GM12878 (cell line): ENCODE results near the gene CNNM2. TPM values are rescaled to one million over a fixed set of nuclear protein-coding genes. Genes with fewer than 3 reads are reported as not detected.

ENCODE experiments used
- ATAC-seq: fragments of 200-7000 bp; cut with Tn5 transposase; 3 replicates; pipeline ENCODE4 v1.9.1; 2020; ENCODE audit warnings: mild to moderate bottlenecking, moderate library complexity
- BruUV-seq: library from RNA; stranded (reverse); fragments of 400-500 nt; replicated peaks from 2 replicates; lab custom pipeline; 2021; lab: Mats Ljungman, UMichigan
- CTCF ChIA-PET: fragments of 300-600 bp; sonication (Branson Sonifier 250); formaldehyde crosslinking; extraction: SDS; loops from one replicate; lab custom pipeline; 2021; ENCODE audit warnings: inconsistent platforms; lab: Yijun Ruan, JAX
- POLR2A ChIA-PET: fragments of 350-600 bp; formaldehyde crosslinking; extraction: SDS; loops from one replicate; lab custom pipeline; 2021; ENCODE audit warnings: inconsistent platforms; lab: Charles Lee
- RAD21 ChIA-PET: fragments of 300-600 bp; sonication (Branson Sonifier 250); formaldehyde crosslinking; loops from one replicate; lab custom pipeline; 2023; ENCODE audit warnings: antibody characterized with exemption; ENCODE audit not compliant: unreplicated experiment; lab: Charles Lee
- SMC1A ChIA-PET: fragments of 300-600 bp; sonication (Branson Sonifier 250); formaldehyde crosslinking; loops from one replicate; lab custom pipeline; 2023; ENCODE audit not compliant: unreplicated experiment, uncharacterized antibody; lab: Charles Lee
- DNase-seq: peaks from one replicate; pipeline ENCODE4 v3.0.0-alpha.2; 2011; ENCODE audit warnings: low read depth, low spot score
- FAIRE-seq: peaks from 3 replicates; lab custom pipeline; 2011; peaks lifted over from hg19 to GRCh38; lab: Jason Lieb, UNC
- H2AFZ ChIP-seq: 2 replicates; pipeline ENCODE4 v1.6.0; 2011; ENCODE audit warnings: low read depth, low read length, control low read depth; ENCODE audit not compliant: control insufficient read depth
- H3K27ac ChIP-seq: 2 replicates; pipeline ENCODE4 v1.5.1; 2011; ENCODE audit warnings: control low read depth; ENCODE audit not compliant: control insufficient read depth, insufficient read depth
- H3K27me3 ChIP-seq, 2 experiments: replicated peaks in 1 of 2; 2 replicates each; pipeline versions ENCODE4 v1.6.0 to v1.6.1; 2011; ENCODE audit warnings: low read length in 1 of 2; ENCODE audit not compliant: control insufficient read depth in 2 of 2, insufficient read depth in 2 of 2
- H3K36me3 ChIP-seq, 2 experiments: 2 replicates each; pipeline ENCODE4 v1.5.1; 2011; ENCODE audit warnings: low read length in 1 of 2; ENCODE audit not compliant: control insufficient read depth in 2 of 2, insufficient read depth in 2 of 2
- H3K4me1 ChIP-seq: 2 replicates; pipeline ENCODE4 v1.6.1; 2011; ENCODE audit warnings: mild to moderate bottlenecking, low read length, moderate library complexity, mixed read lengths; ENCODE audit not compliant: control insufficient read depth, insufficient read depth
- H3K4me2 ChIP-seq: 2 replicates; pipeline ENCODE4 v1.6.0; 2011; ENCODE audit warnings: control low read depth; ENCODE audit not compliant: control insufficient read depth, insufficient read depth
- H3K4me3 ChIP-seq: fragments of 200-600 bp; sonication (generic); 2 replicates; pipeline ENCODE4 v1.5.1; 2016
- H3K79me2 ChIP-seq: 2 replicates; pipeline ENCODE4 v1.6.0; 2011; ENCODE audit warnings: low read length; ENCODE audit not compliant: control insufficient read depth, insufficient read depth
- H3K9ac ChIP-seq: 2 replicates; pipeline ENCODE4 v1.8.0; 2011; ENCODE audit warnings: low read length, control low read depth, mixed read lengths; ENCODE audit not compliant: control insufficient read depth, insufficient read depth
- H3K9me3 ChIP-seq: replicated peaks from 3 replicates; pipeline ENCODE4 v1.5.1; 2011; ENCODE audit warnings: mild to moderate bottlenecking, low read length; ENCODE audit not compliant: control insufficient read depth, insufficient read depth
- H4K20me1 ChIP-seq: 2 replicates; pipeline ENCODE4 v1.6.0; 2011; ENCODE audit not compliant: control insufficient read depth, insufficient read depth
- BCLAF1 ChIP-seq: fragments of 450-650 bp; IDR thresholded peaks from 2 replicates; pipeline ENCODE4 v1.6.1; 2017; ENCODE audit warnings: antibody characterized with exemption, mild to moderate bottlenecking, moderate library complexity
- CBX3 ChIP-seq: fragments of 200-600 bp; sonication (generic); IDR thresholded peaks from 2 replicates; pipeline ENCODE4 v1.6.1; 2016; ENCODE audit warnings: low read depth, borderline replicate concordance
- CHD2 ChIP-seq: IDR thresholded peaks from 2 replicates; pipeline ENCODE4 v1.6.1; 2011; ENCODE audit warnings: low read depth, low read length, improper control_type of control experiment, borderline replicate concordance
- CTCF ChIP-seq, 3 experiments: IDR thresholded peaks in 2 of 3; conservative IDR thresholded peaks in 1 of 3; 2 replicates each; pipeline ENCODE4 v1.5.1; 2011; ENCODE audit warnings: low read depth in 3 of 3, low read length in 3 of 3, mild to moderate bottlenecking in 3 of 3, control low read depth in 2 of 3, moderate library complexity in 2 of 3, inconsistent platforms in 1 of 3, mixed read lengths in 1 of 3; ENCODE audit not compliant: control insufficient read depth in 2 of 3, insufficient read depth in 1 of 3; ENCODE audit errors: extremely low read depth in 1 of 3
- PAX5 ChIP-seq: IDR thresholded peaks from 2 replicates; pipeline ENCODE4 v1.6.1; 2011; ENCODE audit warnings: low read depth, low read length, borderline replicate concordance
- USF1 ChIP-seq: IDR thresholded peaks from 2 replicates; pipeline ENCODE4 v1.6.1; 2011; ENCODE audit warnings: borderline replicate concordance, low read depth, mild to moderate bottlenecking, moderate library complexity, mixed read lengths, low read length; ENCODE audit not compliant: insufficient read depth; ENCODE audit errors: extremely low read length
- WRNIP1 ChIP-seq: IDR thresholded peaks from 2 replicates; pipeline ENCODE4 v1.6.1; 2011; ENCODE audit warnings: low read depth, low read length, improper control_type of control experiment, borderline replicate concordance
- ZBTB11 ChIP-seq: fragments of 450-650 bp; formaldehyde crosslinking; IDR thresholded peaks from 2 replicates; pipeline ENCODE4 v1.5.0; 2022; ENCODE audit warnings: mild to moderate bottlenecking, missing genetic modification characterization
- ZNF384 ChIP-seq: IDR thresholded peaks from 2 replicates; pipeline ENCODE4 v1.6.1; 2012; ENCODE audit warnings: low read depth, mild to moderate bottlenecking, low read length, improper control_type of control experiment, borderline replicate concordance
- in situ Hi-C: fragments of 300-500 bp; cut with MboI; formaldehyde crosslinking; loops from 9 replicates; pipeline ENCODE4 v1.14.3; 2018; ENCODE audit warnings: mixed read lengths
- intact Hi-C: fragments of 100-400 bp; cut with micrococcal nuclease; formaldehyde crosslinking; loops from one replicate; pipeline ENCODE4 v1.14.2; 2022; ENCODE audit not compliant: unreplicated experiment
- polyA plus RNA-seq, 11 experiments: library from polyadenylated mRNA; depleted of rRNA in 4 of 11; unstranded in 6 of 11; stranded (reverse) in 5 of 11; fragments of >200 nt; fragmentation: Nextera tagmentation in 4 of 11; fragmentation: Illumina TruSeq in 1 of 11; extraction: Ambion mirVana in 4 of 11; extraction: Trizol in 1 of 11; gene quantifications; 1 replicate in 1 of 11; 2 replicates in 10 of 11; pipeline versions ENCODE4 v1.2.1 to v1.2.3, GENCODE V29; 2011 to 2016; ENCODE audit warnings: inconsistent platforms in 2 of 11, missing spikeins in 2 of 11, low read depth in 1 of 11
- total RNA-seq, 4 experiments: library from RNA; depleted of rRNA in 3 of 4; stranded (reverse); fragments of >200 nt in 3 of 4; fragmentation: Illumina TruSeq in 1 of 4; extraction: Trizol in 1 of 4; gene quantifications; 2 replicates each; pipeline versions ENCODE4 v1.2.1 to v1.2.3, GENCODE V29; 2013 to 2021

Gene CNNM2
- total and polyA plus RNA-seq, 10 of the 15 experiments (the other 5 are each of a cell fraction or from before 2014, with no cell fraction given): 0.18 to 7.3 (median 2.5) TPM

- DNase-seq: no peak
- Histone ChIP-seq H3K36me3 (no peaks in the 10 kb centered on the region), H3K4me1 (no peaks in the 10 kb centered on the region), H3K4me2 (no peak overlapping the region), H3K27me3 (no peaks in the 10 kb centered on the region), H4K20me1 (no peaks in the 10 kb centered on the region), H3K79me2 (no peaks in the 10 kb centered on the region), H3K9ac (no peak overlapping the region), H3K27ac (no peak overlapping the region), H3K9me3 (no peaks in the 10 kb centered on the region), H3K4me3 (no peak overlapping the region), H2AFZ (no peak overlapping the region)
- ChIA-PET SMC1A (interaction anchor here (1.2 kb wide), 1 partner anchor 277 kb away, joined by 3 read pairs; no protein-coding TSS in a partner anchor), RAD21 (no interaction called here), CTCF (interaction anchor here (0.6 kb wide), 1 partner anchor 312 kb away, joined by 3 read pairs; no protein-coding TSS in a partner anchor), POLR2A (interaction anchor here (0.5 kb wide), 1 partner anchor 10 kb away, joined by 3 read pairs; no protein-coding TSS in a partner anchor)
- no peak for ATAC-seq
- FAIRE-seq: no peak
- intact Hi-C loops: no loop called here
- no TSS peak for BruUV-seq
- in situ Hi-C loops: no loop called here
- TF ChIP-seq BCLAF1: no peak
- TF ChIP-seq WRNIP1: no peak
- TF ChIP-seq CHD2: no peak
- no peak for TF ChIP-seq PAX5
- no peak for TF ChIP-seq ZNF384
- no peak for TF ChIP-seq CTCF (IDR thresholded peaks at IDR 0.05 in 2 of 3, conservative IDR thresholded peaks at IDR 0.05 in 1 of 3; ENCODE audit: control insufficient read depth in 2 of 3, extremely low read depth in 1 of 3, insufficient read depth in 1 of 3, low read depth in 3 of 3, low read length in 3 of 3)
- no peak for TF ChIP-seq ZBTB11 (CRISPR knock-in tag)
- TF ChIP-seq CBX3: no peak
- no peak for TF ChIP-seq USF1
These were observed 49.0 kb downstream of the CNNM2 start for GRCh38 chr10:102967123-102967522.
